H7 (cell line): Measurements from ENCODE around the gene CHST6. TPM values are rescaled to one million over a fixed set of nuclear protein-coding genes. Genes with fewer than 3 reads are reported as not detected.
"Not testable (repeated sequence)": the region's sequence is repeated elsewhere in the genome, so short reads cannot be mapped to it uniquely, and the experiment has no call there.

Experiments
- DNase-seq: peaks from one replicate; pipeline ENCODE4 v3.0.0; 2012
- H3K27me3 ChIP-seq: 2 replicates; pipeline ENCODE4 v1.6.0; 2011; ENCODE audit warnings: mild to moderate bottlenecking, low read length; ENCODE audit not compliant: control insufficient read depth, insufficient read depth
- H3K36me3 ChIP-seq: replicated peaks from 2 replicates; pipeline ENCODE4 v1.5.1; 2011; ENCODE audit warnings: low read length; ENCODE audit not compliant: control insufficient read depth, insufficient read depth
- H3K4me3 ChIP-seq: 2 replicates; pipeline ENCODE4 v1.5.1; 2011; ENCODE audit warnings: low read depth, mild to moderate bottlenecking, control low read depth, low read length, moderate library complexity; ENCODE audit not compliant: insufficient read depth
- total RNA-seq: library from RNA; depleted of rRNA; stranded (reverse); fragments of >200 nt; shearing (Covaris generic); gene quantifications from 2 replicates; pipeline ENCODE4 v1.2.3, GENCODE V29; 2014

The CHST6 gene
- total RNA-seq, 1 experiment from 2014 or later, result 11.5 TPM

GRCh38 chr16:75472908-75473877 lies 22.0 kb downstream of the CHST6 start:
- Histone ChIP-seq H3K4me3 (no peak overlapping the region), H3K27me3 (no peaks in the 10 kb centered on the region), H3K36me3 (peaks cover 4% of the 10 kb centered on the region)
- DNase-seq, result no peak

GRCh38 chr16:75471723-75472633 lies 23.3 kb downstream of the CHST6 start:
- DNase-seq, result peak; percentile 88
- Histone ChIP-seq H3K4me3 (no peak overlapping the region), H3K36me3 (0 out of 2 replicates have a peak, but pooled peaks cover 2% of the 10 kb centered on the region), H3K27me3 (no peaks in the 10 kb centered on the region)

DNA sequence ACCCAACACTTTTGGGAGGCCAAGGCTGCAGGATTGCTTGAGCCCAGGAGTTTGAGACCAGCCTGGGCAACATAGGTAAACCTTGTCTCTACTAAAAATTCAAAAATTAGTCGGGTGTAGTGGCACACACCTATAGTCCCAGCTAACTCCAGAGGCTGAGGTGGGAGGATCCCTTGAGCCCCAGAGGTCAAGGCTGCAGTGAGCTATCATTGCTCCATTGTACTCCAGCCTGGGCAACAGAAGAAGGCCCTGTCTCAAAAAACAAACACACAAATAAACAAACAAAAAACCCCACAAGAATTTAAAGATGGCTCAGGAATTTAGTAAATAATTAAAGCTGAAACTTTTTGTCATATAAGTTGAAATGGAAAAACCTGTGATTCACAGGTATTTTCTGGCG lies 28.5 kb downstream of the CHST6 start:
- Histone ChIP-seq H3K4me3 (no peak overlapping the region), H3K36me3 (no peaks in the 10 kb centered on the region), H3K27me3 (no peaks in the 10 kb centered on the region)
- DNase-seq, result no peak

DNA sequence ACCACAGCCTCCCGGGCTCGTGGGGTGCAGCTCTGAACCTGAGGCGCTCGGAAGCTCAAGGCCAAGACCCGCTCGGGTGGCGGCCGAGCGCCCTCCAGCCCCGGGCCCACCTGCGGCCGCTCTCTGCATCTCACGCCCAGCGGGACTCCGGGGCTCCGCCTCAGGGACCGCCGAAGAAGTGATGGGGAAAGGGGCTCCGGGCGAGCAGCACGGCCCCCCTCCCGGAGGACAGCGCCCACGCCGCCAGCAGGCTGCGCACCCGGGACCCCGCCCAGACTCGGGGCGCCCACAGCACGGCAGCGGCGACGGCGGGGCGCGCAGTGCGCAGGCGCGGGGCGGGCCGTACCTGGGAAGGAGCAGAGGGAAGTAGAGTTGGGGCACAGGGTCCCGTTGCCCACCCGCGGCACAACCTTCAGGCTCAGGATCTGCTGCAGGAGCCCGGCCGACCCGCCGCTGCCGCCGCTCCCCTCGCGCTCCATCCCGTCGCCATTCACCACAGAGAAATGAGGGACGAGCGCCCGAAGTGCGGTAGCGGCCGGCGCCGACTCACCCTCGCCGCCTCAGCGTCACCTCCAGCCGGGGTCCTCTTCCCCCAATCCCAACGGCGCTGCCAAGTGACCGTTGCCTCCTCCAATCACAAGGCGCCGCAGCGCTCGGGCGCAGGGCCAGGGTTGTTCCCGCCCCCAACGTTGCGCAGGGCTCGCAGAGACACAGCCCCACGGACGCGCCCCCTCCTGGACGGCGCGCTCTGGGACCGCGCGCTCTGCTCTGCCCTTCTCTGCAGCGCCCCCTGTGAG lies 30.9 kb downstream of the CHST6 start, which contains the start of gene TMEM170A:
TSS of gene TMEM170A (minus strand) at position 568 of the 797 bp plus-strand sequence. CDS start at position 479, 89 bp downstream.
- H3K4me3 ChIP-seq, result peak within 1 kb of the TSS; percentile 96
- DNase-seq, result peak; percentile 99
- H3K27me3 ChIP-seq, result no peaks in the 10 kb centered on the region
- no peaks in the 10 kb centered on the region for H3K36me3 ChIP-seq

DNA sequence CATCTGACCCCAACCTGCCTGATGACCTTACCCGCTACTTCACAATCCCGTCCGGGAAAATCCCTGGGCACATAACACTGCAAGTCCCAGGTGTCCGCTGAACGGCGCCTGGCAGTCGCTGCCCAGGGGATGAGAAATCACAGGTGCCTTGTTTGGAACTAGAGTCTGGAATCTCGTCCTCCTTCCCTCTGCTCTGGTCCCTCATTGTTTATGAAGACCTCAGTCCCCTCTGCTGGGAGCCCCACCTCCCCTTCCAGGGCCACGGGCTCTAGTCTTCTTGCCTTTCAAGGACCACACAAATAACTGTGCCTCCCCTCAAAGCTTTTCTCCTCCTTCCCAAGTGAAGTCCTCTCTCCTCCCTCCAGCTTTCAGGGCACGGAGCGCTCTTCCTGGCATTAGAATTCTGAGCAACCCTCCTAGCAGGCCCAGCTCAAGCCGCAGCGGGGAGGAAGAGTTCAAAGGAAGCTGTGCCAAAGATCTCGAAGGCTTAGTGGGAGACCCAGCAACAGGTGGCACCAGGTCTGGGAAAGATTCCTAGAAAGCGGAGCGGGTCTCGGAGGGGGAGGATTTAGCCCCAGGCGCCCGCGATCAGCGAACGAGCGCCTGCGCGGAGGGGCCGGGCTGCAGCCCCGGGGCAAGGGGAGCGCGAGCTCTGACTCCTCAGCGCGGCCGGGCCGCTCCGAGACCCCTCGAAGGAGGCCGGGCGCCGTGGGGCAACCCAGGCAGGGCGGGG lies 31.7 kb downstream of the CHST6 start:
- H3K36me3 ChIP-seq, H3K27me3 ChIP-seq: not testable (repeated sequence)
- DNase-seq, result peak; percentile 83
- peak overlapping the region; percentile 96 for H3K4me3 ChIP-seq

GRCh38 chr16:75462806-75463205 lies 32.4 kb downstream of the CHST6 start:
- no peak for DNase-seq
- Histone ChIP-seq H3K4me3 (no peak overlapping the region), H3K27me3 (no peaks in the 10 kb centered on the region), H3K36me3 (no peaks in the 10 kb centered on the region; the same call in 1 of the 2 replicates)

DNA sequence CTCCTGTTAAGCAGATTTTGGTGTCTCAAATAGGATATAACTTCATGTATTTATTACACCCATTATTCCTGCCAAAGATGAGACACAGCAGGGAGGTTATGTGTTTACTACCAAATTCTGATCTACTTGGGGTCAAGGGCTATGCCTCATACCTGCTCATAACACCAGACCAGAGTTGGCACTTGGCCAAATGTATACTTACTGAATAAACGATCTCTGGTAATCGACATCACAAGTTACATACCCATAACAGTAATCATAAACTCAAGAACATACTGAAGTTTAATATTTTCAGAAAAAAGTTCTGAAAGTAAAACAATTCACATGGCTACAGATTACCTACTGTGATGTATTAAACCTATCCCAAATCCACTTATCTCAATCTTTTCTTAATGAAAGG lies 33.7 kb downstream of the CHST6 start:
- Histone ChIP-seq H3K27me3 (no peaks in the 10 kb centered on the region), H3K36me3 (no peaks in the 10 kb centered on the region; the same call in 1 of the 2 replicates), H3K4me3 (no peak overlapping the region)
- DNase-seq, result no peak

DNA sequence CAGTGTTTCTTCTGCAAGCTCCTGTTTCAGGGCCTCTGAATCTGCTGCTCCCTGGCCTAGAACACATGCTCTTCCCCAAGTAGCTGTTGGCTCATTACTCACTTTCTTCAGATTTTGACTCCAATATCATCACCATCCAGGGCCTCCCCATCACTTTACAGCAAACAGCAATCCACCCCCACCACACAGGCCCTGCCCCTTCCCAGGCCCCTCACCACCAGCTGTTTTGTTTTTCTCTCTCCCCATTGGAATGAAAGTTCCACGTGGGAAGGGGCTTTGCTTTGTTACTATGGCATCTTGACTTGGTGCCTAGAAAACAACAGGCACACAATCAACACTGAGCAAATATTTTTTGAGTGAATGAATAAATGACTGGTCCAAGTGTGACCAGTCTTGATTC lies 34.8 kb downstream of the CHST6 start:
- no peaks in the 10 kb centered on the region; the same call in 1 of the 2 replicates for H3K36me3 ChIP-seq

DNA sequence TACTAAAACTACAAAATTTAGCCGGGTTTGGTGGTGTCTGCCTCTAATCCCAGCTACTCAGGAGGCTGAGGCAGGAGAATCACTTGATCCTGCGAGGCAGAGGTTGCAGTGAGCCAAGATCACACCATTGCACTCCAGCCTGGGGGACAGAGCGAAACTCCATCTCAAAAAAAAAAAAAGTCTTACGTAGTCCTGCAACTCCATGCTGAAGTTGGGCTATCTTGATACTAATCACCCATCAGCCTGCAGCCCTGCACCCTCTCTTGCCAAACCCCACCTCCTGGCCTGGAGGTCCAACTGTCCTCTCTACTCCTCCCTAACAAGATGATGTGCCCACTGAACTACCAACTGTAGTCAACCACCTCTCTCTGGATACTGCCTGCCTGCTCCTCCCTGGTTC lies 35.5 kb downstream of the CHST6 start:
- no peak overlapping the region for H3K4me3 ChIP-seq
- no peak for DNase-seq

More for the DNA sequence above, 34.8 kb downstream of the CHST6 start:
- Histone ChIP-seq H3K4me3 (no peak overlapping the region), H3K27me3 (no peaks in the 10 kb centered on the region)
- DNase-seq, result peak; percentile 60

DNA sequence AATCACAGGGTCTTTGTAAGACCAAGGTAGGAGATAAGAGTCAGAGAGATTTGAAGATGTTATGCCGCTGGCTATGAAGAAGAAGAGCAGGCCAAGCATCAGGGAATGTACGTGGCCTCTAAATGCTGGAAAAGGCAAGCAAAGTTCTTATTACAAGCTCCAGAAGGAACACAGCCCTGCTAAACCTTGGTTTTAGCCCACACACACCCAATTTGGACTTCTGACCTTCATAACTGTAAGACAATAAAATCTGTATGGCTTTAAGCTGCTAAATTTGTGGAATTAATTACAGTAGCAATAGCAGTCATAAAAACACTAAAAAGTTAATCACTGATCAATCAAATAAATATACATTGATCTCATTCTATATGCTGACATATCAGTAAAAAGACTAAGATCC lies 36.8 kb downstream of the CHST6 start:
- H3K4me3 ChIP-seq, result no peak overlapping the region
- H3K36me3 ChIP-seq, result no peaks in the 10 kb centered on the region; the same call in 1 of the 2 replicates
- no peaks in the 10 kb centered on the region for H3K27me3 ChIP-seq
- DNase-seq, result no peak

More for the DNA sequence above, 35.5 kb downstream of the CHST6 start:
- Histone ChIP-seq H3K36me3 (no peaks in the 10 kb centered on the region; the same call in 1 of the 2 replicates), H3K27me3 (no peaks in the 10 kb centered on the region)

DNA sequence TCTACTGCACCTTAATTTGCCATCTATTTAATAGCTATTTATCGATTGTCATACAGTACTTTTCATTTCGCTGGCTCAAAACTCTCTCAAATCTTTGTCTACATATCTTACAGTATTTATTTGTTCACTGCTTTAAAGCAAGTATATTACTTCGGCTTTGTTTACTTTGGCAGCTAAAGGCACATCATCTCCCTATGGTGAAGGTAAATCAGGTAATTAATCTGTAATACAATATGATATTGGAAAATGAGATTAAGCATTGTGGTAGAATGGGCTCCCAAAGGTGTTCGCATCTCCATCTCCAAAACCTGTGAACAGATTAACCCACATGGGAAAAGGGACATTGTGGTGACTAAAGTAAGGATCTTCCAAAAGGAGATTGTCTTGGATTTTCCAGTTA lies 37.2 kb downstream of the CHST6 start:
- Histone ChIP-seq H3K4me3 (no peak overlapping the region), H3K36me3 (no peaks in the 10 kb centered on the region; the same call in 1 of the 2 replicates), H3K27me3 (no peaks in the 10 kb centered on the region)
- DNase-seq, result no peak

- no peak overlapping the region for H3K4me3 ChIP-seq
- no peaks in the 10 kb centered on the region; the same call in 1 of the 2 replicates for H3K36me3 ChIP-seq
- no peak for DNase-seq
- H3K27me3 ChIP-seq, result no peaks in the 10 kb centered on the region
Observed at GRCh38 chr16:75457485-75458021, 37.7 kb downstream of the CHST6 start.

- H3K36me3 ChIP-seq, result no peaks in the 10 kb centered on the region; the same call in 1 of the 2 replicates
- H3K4me3 ChIP-seq, result no peak overlapping the region
- no peaks in the 10 kb centered on the region for H3K27me3 ChIP-seq
- DNase-seq, result no peak
Observed at GRCh38 chr16:75456971-75457370, 38.3 kb downstream of the CHST6 start.
